Small intestine (tissue), 7 donors: ENCODE results near the gene FGB. TPM values are rescaled to one million over a fixed set of nuclear protein-coding genes. Genes with fewer than 3 reads are reported as not detected.

Experiments
- DNase-seq, 2 donors: peaks; one replicate each; pipeline versions ENCODE4 v3.0.0 to v3.0.0-alpha.2; 2013
- FAIRE-seq: peaks from 2 replicates; lab custom pipeline; 2012; peaks lifted over from hg19 to GRCh38; lab: Jason Lieb, UNC
- H3K27ac ChIP-seq, 3 donors: one replicate each; pipeline ENCODE4 v1.5.1; 2013; ENCODE audit warnings: low read length in 2 of 3, mild to moderate bottlenecking in 2 of 3, control low read depth in 1 of 3, inconsistent platforms in 1 of 3, low read depth in 1 of 3, moderate library complexity in 1 of 3
- H3K27me3 ChIP-seq, 3 donors: one replicate each; pipeline ENCODE4 v1.6.1; 2013; ENCODE audit warnings: low read length in 3 of 3, inconsistent platforms in 1 of 3; ENCODE audit not compliant: control insufficient read depth in 3 of 3, insufficient read depth in 3 of 3
- H3K36me3 ChIP-seq, 3 donors: one replicate each; pipeline ENCODE4 v1.6.1; 2013; ENCODE audit warnings: low read length in 3 of 3, inconsistent platforms in 1 of 3, low read depth in 1 of 3, mild to moderate bottlenecking in 1 of 3, moderate library complexity in 1 of 3; ENCODE audit not compliant: control insufficient read depth in 3 of 3, insufficient read depth in 2 of 3
- H3K4me1 ChIP-seq, 3 donors: one replicate each; pipeline ENCODE4 v1.6.1; 2013; ENCODE audit warnings: low read length in 2 of 3, inconsistent platforms in 1 of 3, low read depth in 1 of 3, mild to moderate bottlenecking in 1 of 3, moderate library complexity in 1 of 3; ENCODE audit not compliant: control insufficient read depth in 3 of 3, insufficient read depth in 2 of 3
- H3K4me3 ChIP-seq, 3 donors: one replicate each; pipeline ENCODE4 v1.5.1; 2013; ENCODE audit warnings: low read length in 3 of 3, control low read depth in 1 of 3, inconsistent platforms in 1 of 3, low read depth in 1 of 3, mild to moderate bottlenecking in 1 of 3, moderate library complexity in 1 of 3
- H3K9me3 ChIP-seq, 2 donors: one replicate each; pipeline ENCODE4 v1.6.1; 2013; ENCODE audit warnings: low read depth in 1 of 2, low read length in 1 of 2; ENCODE audit not compliant: control insufficient read depth in 2 of 2, insufficient read depth in 1 of 2
- WGBS, 3 donors: extraction: QIAGEN DNeasy Blood & Tissue Kit; methylation state at CpG; one replicate each; pipeline ENCODE4 v1.1.7; 2013; 5-methylcytosine and 5-hydroxymethylcytosine counted together
- polyA plus RNA-seq, 4 donors: library from polyadenylated mRNA; stranded (reverse) in 3 of 4; unstranded in 1 of 4; fragments of 200-250 nt in 3 of 4; fragments of 120-200 nt in 1 of 4; gene quantifications; one replicate each; pipeline versions ENCODE4 v1.2.1 to v1.2.3, GENCODE V29; 2013
- donor health status: healthy with polysubstance abuse.
- donor health status: control.
- donor health status: control.
- donor health status: Bipolar disorder and iron deficiency.
- donor health status: healthy.

Gene FGB
- polyA plus RNA-seq, 4 donors = 0.34 to 282 TPM; not detected in 2

- FAIRE-seq (no peak), DNase-seq (no peak)
- 93 to 100% (median 95%) methylated on average over 1 of the region's 1 CpG for WGBS, 3 donors
- Histone ChIP-seq H3K36me3 (no peaks in the 10 kb centered on the region), H3K4me1 (peaks cover 0 to 12% (median 0%) of the 10 kb centered on the region in 3 donors), H3K27me3 (no peaks in the 10 kb centered on the region), H3K4me3 (no peak overlapping the region), H3K9me3 (no peaks in the 10 kb centered on the region), H3K27ac (no peak overlapping the region)
These were observed 3.7 kb upstream of the FGB start for GRCh38 chr4:154559141-154559493.

GRCh38 chr4:154559494-154560418, 3.1 kb upstream of the FGB start:
- peaks cover 0 to 12% (median 0%) of the 10 kb centered on the region in 3 donors for H3K4me1 ChIP-seq
- no peaks in the 10 kb centered on the region for H3K27me3 ChIP-seq
- peak overlapping the region in 1 of 3 donors; percentile 67 for H3K27ac ChIP-seq
- FAIRE-seq = no peak
- no peaks in the 10 kb centered on the region for H3K9me3 ChIP-seq
- 25 to 52% (median 34%) methylated on average over 9 of the region's 9 CpGs for WGBS, 3 donors
- DNase-seq = peak; percentile 57 to 90
- no peaks in the 10 kb centered on the region for H3K36me3 ChIP-seq
- no peak overlapping the region for H3K4me3 ChIP-seq

- no peaks in the 10 kb centered on the region for H3K9me3 ChIP-seq
- DNase-seq = no peak
- H3K36me3 ChIP-seq = no peaks in the 10 kb centered on the region
- peak overlapping the region in 1 of 3 donors; percentile 67 for H3K27ac ChIP-seq
- H3K4me1 ChIP-seq = peaks cover 0 to 12% (median 0%) of the 10 kb centered on the region in 3 donors
- 90 to 100% (median 97%) methylated on average over 1 of the region's 1 CpG for WGBS, 3 donors
- H3K27me3 ChIP-seq = no peaks in the 10 kb centered on the region
- H3K4me3 ChIP-seq = no peak overlapping the region
- FAIRE-seq = no peak
These were observed 2.4 kb upstream of the FGB start for GRCh38 chr4:154560419-154560801.

GRCh38 chr4:154560824-154561231, 2.0 kb upstream of the FGB start:
- Histone ChIP-seq H3K27ac (peak overlapping the region in 1 of 3 donors; percentile 67), H3K27me3 (no peaks in the 10 kb centered on the region), H3K9me3 (no peaks in the 10 kb centered on the region), H3K4me3 (no peak overlapping the region), H3K4me1 (peaks cover 0 to 12% (median 0%) of the 10 kb centered on the region in 3 donors), H3K36me3 (peaks cover 0 to 2% (median 0%) of the 10 kb centered on the region in 3 donors)
- DNase-seq = no peak
- no peak for FAIRE-seq
- WGBS, 3 donors = 84 to 90% (median 84%) methylated on average over 4 of the region's 4 CpGs

GRCh38 chr4:154564311-154564710, 1.5 kb downstream of the FGB start:
- no peak overlapping the region for H3K27ac ChIP-seq
- FAIRE-seq (no peak), DNase-seq (peak in 1 of 2 donors; percentile 10)
- H3K4me1 ChIP-seq = peaks cover 0 to 12% (median 0%) of the 10 kb centered on the region in 3 donors
- peaks cover 0 to 8% (median 0%) of the 10 kb centered on the region in 3 donors for H3K36me3 ChIP-seq
- H3K9me3 ChIP-seq = no peaks in the 10 kb centered on the region
- peak overlapping the region in 1 of 3 donors; percentile 17 for H3K4me3 ChIP-seq
- H3K27me3 ChIP-seq = no peaks in the 10 kb centered on the region
- WGBS, 3 donors = 88 to 95% (median 94%) methylated on average over 1 of the region's 1 CpG

- Histone ChIP-seq H3K4me1 (peaks cover 0 to 9% (median 0%) of the 10 kb centered on the region in 3 donors), H3K27me3 (no peaks in the 10 kb centered on the region), H3K4me3 (no peak overlapping the region), H3K9me3 (no peaks in the 10 kb centered on the region), H3K36me3 (peaks cover 0 to 8% (median 0%) of the 10 kb centered on the region in 3 donors), H3K27ac (no peak overlapping the region)
- DNase-seq (no peak), FAIRE-seq (no peak)
- WGBS, 3 donors = 87 to 94% (median 92%) methylated on average over 6 of the region's 6 CpGs
These were observed 2.9 kb downstream of the FGB start for GRCh38 chr4:154565704-154566103.

GRCh38 chr4:154566639-154567204, 3.9 kb downstream of the FGB start:
- no peaks in the 10 kb centered on the region for H3K9me3 ChIP-seq
- H3K4me3 ChIP-seq = no peak overlapping the region
- DNase-seq = no peak
- H3K27ac ChIP-seq = no peak overlapping the region
- H3K36me3 ChIP-seq = peaks cover 0 to 8% (median 0%) of the 10 kb centered on the region in 3 donors
- WGBS, 3 donors = 82 to 84% (median 84%) methylated on average over 5 of the region's 5 CpGs
- peaks cover 0 to 3% (median 0%) of the 10 kb centered on the region in 3 donors for H3K4me1 ChIP-seq
- no peaks in the 10 kb centered on the region for H3K27me3 ChIP-seq
- no peak for FAIRE-seq

GRCh38 chr4:154569028-154569427, 6.2 kb downstream of the FGB start:
- FAIRE-seq = no peak
- DNase-seq = no peak
- H3K4me1 ChIP-seq = no peaks in the 10 kb centered on the region
- no peak overlapping the region for H3K4me3 ChIP-seq
- peaks cover 0 to 8% (median 0%) of the 10 kb centered on the region in 3 donors for H3K36me3 ChIP-seq
- no peaks in the 10 kb centered on the region for H3K27me3 ChIP-seq
- H3K9me3 ChIP-seq = no peaks in the 10 kb centered on the region
- H3K27ac ChIP-seq = no peak overlapping the region
- 56 to 61% (median 59%) methylated on average over 3 of the region's 3 CpGs for WGBS, 3 donors
